ENCODE measurements around the gene TBL1X. TPM values are rescaled to one million over a fixed set of nuclear protein-coding genes. Genes with fewer than 3 reads are reported as not detected.

Gene TBL1X
- total and polyA plus RNA-seq, 2 donors (not counting 1 experiment from before 2014, with no cell fraction given), result 8.8 to 65.1 TPM

DNA sequence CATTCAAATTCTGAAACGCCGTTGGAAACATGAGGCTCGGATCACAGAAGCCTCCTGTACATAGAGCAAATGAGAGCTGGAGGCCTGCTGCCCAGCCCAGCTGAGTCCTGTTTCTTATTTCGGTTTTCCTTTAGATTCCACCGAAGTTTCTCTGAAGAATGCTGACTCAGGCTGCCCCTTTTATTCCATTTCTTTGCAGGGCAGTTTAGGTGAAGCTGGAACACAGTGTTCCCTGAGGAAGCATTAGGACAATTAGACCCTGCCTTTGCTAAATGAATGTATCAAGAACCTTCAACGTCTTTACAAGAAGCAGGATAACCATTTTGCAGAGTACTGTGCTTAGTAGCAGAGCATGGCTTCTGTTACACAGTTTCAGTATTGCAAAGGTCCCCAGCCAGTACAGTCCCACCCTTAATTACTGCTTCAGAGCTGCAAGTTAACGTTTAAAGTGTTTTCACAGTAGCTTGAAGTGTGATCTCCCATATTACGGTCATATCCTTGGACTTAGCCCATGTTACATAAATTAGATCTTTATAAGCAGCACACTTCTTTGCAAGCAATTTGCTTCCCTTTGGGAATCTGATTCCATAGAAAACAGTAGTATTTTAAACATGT lies 117.0 kb downstream of the TBL1X start:
- 93% methylated on average over 5 of the region's 8 CpGs for WGBS (ENCODE audit: insufficient coverage)
- H3K27me3 Mint-ChIP-seq, result no peaks in the 10 kb centered on the region

DNA sequence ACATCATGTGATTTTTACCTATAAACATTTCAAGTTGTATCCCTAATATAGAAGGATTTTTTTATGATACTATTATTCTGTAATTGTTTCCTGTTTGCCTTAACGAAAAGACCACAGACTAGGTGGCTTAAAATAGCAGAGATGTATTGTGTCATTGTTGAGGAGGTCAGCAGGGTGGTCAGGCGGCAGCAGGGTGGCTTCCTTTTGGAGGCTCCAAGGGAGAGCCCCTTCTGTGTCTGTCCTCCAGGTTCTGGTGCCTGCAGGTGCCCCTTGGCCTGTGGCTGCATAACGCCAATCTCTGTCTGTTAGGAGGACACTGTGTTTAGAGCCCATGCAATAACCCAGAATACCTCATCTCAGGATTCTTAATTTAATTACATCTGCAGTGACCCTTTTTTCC lies 118.1 kb downstream of the TBL1X start:
- Mint-ChIP-seq H3K27me3 (no peaks in the 10 kb centered on the region), H3K4me1 (peaks cover 49% of the 10 kb centered on the region), H3K27ac (no peak overlapping the region), H3K4me3 (no peak overlapping the region), H3K9me3 (ENCODE audit: insufficient read depth) (no peaks in the 10 kb centered on the region)
- no peak overlapping the region for H3K27ac ChIP-seq (ENCODE audit: low read length in 2 of 2)
- intact Hi-C loops (cut with micrococcal nuclease), result no loop called here
- H2AFZ ChIP-seq (ENCODE audit: insufficient read depth, low read depth, low read length, poor library complexity, severe bottlenecking), result no peak overlapping the region
- no CpG with 5 or more reads among the region's 3 CpGs for WGBS (ENCODE audit: insufficient coverage)
- H4K20me1 ChIP-seq (ENCODE audit: control insufficient read depth, insufficient read depth, low read length, poor library complexity, severe bottlenecking), result peaks cover 40% of the 10 kb centered on the region
- no peaks in the 10 kb centered on the region for H3K36me3 ChIP-seq (replicated peaks in 1 of 2; ENCODE audit: control extremely low read depth in 1 of 2, control insufficient read depth in 1 of 2, extremely low read depth in 1 of 2, insufficient read depth in 2 of 2, low read length in 1 of 2)
- H3K9ac ChIP-seq (ENCODE audit: low read length), result no peak overlapping the region
- H3K4me2 ChIP-seq (replicated peaks; ENCODE audit: low read depth, low read length, poor library complexity, severe bottlenecking), result no peak overlapping the region
- POLR2A ChIA-PET, result no interaction called here
- TF ChIP-seq, protein P1, sequence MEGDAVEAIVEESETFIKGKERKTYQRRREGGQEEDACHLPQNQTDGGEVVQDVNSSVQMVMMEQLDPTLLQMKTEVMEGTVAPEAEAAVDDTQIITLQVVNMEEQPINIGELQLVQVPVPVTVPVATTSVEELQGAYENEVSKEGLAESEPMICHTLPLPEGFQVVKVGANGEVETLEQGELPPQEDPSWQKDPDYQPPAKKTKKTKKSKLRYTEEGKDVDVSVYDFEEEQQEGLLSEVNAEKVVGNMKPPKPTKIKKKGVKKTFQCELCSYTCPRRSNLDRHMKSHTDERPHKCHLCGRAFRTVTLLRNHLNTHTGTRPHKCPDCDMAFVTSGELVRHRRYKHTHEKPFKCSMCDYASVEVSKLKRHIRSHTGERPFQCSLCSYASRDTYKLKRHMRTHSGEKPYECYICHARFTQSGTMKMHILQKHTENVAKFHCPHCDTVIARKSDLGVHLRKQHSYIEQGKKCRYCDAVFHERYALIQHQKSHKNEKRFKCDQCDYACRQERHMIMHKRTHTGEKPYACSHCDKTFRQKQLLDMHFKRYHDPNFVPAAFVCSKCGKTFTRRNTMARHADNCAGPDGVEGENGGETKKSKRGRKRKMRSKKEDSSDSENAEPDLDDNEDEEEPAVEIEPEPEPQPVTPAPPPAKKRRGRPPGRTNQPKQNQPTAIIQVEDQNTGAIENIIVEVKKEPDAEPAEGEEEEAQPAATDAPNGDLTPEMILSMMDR (IDR thresholded peaks at IDR 0.05), result no peak
- TF ChIP-seq EZH2 (IDR thresholded peaks at IDR 0.05; ENCODE audit: borderline replicate concordance, insufficient read depth, low read depth, low read length, poor library complexity, severe bottlenecking), result no peak
- DNase-seq, result no peak
- CTCF ChIA-PET, result no interaction called here
- peaks cover 5 to 7% of the 10 kb centered on the region in 2 donors for H3K4me1 ChIP-seq (ENCODE audit: control insufficient read depth in 2 of 2, insufficient read depth in 2 of 2, low read length in 2 of 2)
- no peaks in the 10 kb centered on the region for H3K27me3 ChIP-seq (replicated peaks in 1 of 4; ENCODE audit: control extremely low read depth in 1 of 4, control insufficient read depth in 3 of 4, insufficient read depth in 4 of 4, low read length in 3 of 4)
- H3K79me2 ChIP-seq (ENCODE audit: control insufficient read depth, insufficient read depth, low read length), result peaks cover 10% of the 10 kb centered on the region
- no peak overlapping the region for H3K4me3 ChIP-seq (ENCODE audit: control extremely low read depth in 1 of 5, extremely low read depth in 1 of 5, insufficient read depth in 1 of 5, low read depth in 2 of 5, low read length in 4 of 5)
- no peaks in the 10 kb centered on the region for H3K9me3 ChIP-seq (ENCODE audit: control extremely low read depth in 1 of 3, control insufficient read depth in 2 of 3, insufficient read depth in 1 of 3, low read length in 2 of 3)
- ATAC-seq (ENCODE audit: low read depth), result no peak

More for the DNA sequence above, 117.0 kb downstream of the TBL1X start:
- Histone ChIP-seq H3K27me3 (replicated peaks in 1 of 4; ENCODE audit: control extremely low read depth in 1 of 4, control insufficient read depth in 3 of 4, insufficient read depth in 4 of 4, low read length in 3 of 4) (no peaks in the 10 kb centered on the region), H3K36me3 (replicated peaks in 1 of 2; ENCODE audit: control extremely low read depth in 1 of 2, control insufficient read depth in 1 of 2, extremely low read depth in 1 of 2, insufficient read depth in 2 of 2, low read length in 1 of 2) (no peaks in the 10 kb centered on the region), H3K4me1 (ENCODE audit: control insufficient read depth in 2 of 2, insufficient read depth in 2 of 2, low read length in 2 of 2) (peaks cover 1 to 2% of the 10 kb centered on the region in 2 donors), H3K9me3 (ENCODE audit: control extremely low read depth in 1 of 3, control insufficient read depth in 2 of 3, insufficient read depth in 1 of 3, low read length in 2 of 3) (no peaks in the 10 kb centered on the region), H3K27ac (ENCODE audit: low read length in 2 of 2) (no peak overlapping the region), H4K20me1 (ENCODE audit: control insufficient read depth, insufficient read depth, low read length, poor library complexity, severe bottlenecking) (peaks cover 29% of the 10 kb centered on the region), H3K4me2 (replicated peaks; ENCODE audit: low read depth, low read length, poor library complexity, severe bottlenecking) (no peak overlapping the region), H3K9ac (ENCODE audit: low read length) (no peak overlapping the region), H2AFZ (ENCODE audit: insufficient read depth, low read depth, low read length, poor library complexity, severe bottlenecking) (no peak overlapping the region), H3K79me2 (ENCODE audit: control insufficient read depth, insufficient read depth, low read length) (peaks cover 10% of the 10 kb centered on the region), H3K4me3 (ENCODE audit: control extremely low read depth in 1 of 5, extremely low read depth in 1 of 5, insufficient read depth in 1 of 5, low read depth in 2 of 5, low read length in 4 of 5) (no peak overlapping the region)
- no peak for TF ChIP-seq EZH2 (IDR thresholded peaks at IDR 0.05; ENCODE audit: borderline replicate concordance, insufficient read depth, low read depth, low read length, poor library complexity, severe bottlenecking)
- TF ChIP-seq, protein P1 (IDR thresholded peaks at IDR 0.05), result no peak
- no peaks in the 10 kb centered on the region for H3K9me3 Mint-ChIP-seq (ENCODE audit: insufficient read depth)
- H3K4me1 Mint-ChIP-seq, result peaks cover 43% of the 10 kb centered on the region
- intact Hi-C loops (cut with micrococcal nuclease), result no loop called here
- H3K27ac Mint-ChIP-seq, result no peak overlapping the region
- no peak overlapping the region for H3K4me3 Mint-ChIP-seq
- CTCF ChIA-PET, result no interaction called here
- ATAC-seq (ENCODE audit: low read depth) (no peak), DNase-seq (no peak)
- POLR2A ChIA-PET, result no interaction called here

Measured in B cell (primary cell).